Measurements from ENCODE around the gene SEC61A2. TPM values are rescaled to one million over a fixed set of nuclear protein-coding genes. Genes with fewer than 3 reads are reported as not detected.

The SEC61A2 gene
- 1 to 10 TPM; 3.2 to 9.3 (median 5.9) TPM for total RNA-seq

DNA sequence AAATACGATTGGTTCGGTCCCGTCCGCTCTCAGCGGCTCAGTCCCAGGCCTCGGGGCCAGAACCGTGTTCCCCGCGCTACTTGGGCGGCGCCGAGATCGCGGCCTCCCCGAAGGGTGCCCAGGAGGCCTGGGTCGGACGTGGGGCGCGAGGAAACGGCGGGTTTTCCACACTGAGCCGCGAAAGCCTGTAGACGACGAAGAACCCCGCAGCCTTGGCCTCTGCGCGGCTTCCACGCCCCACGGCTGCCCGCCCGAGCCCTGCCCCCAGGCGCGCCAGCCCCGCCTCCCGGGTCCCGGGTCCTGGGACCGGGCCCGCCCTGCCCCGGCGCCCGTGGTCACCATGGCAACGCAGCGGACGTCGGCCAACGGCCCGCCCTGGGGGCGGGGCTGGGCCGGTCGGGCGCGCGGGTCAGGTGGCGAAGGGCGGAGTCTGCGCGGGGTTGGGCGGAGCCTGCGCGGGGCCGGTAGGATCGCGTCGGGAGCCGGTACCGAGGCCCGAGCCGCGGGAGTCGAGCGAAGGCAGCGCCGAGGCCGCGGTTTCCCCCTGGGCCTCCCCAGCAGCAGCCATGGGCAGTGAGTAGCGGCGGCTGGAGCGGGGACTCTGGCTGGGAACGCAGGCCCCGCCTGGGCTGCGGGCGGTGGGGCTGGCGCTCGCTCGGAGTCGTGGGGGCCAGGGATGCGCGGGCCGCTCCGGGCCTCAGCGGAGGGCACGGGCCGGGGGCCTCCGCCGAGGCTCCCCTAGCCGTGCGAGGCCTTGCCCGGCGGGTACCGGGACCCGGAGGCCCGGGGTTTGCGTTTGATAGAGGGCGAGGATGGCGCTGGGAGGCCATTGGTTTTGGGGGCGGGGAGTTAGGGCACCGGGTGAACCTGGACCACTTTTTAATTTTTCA is at the start of gene SEC61A2:
Gene SEC61A2 (plus strand): TSS at position 456 of the 890 bp plus-strand sequence. CDS start 111 bp downstream, at position 567.
- Histone ChIP-seq H3K36me3 (peaks cover 0 to 4% (median 0%) of the 10 kb centered on the region in 4 donors), H3K4me3 (peak within 1 kb of the TSS; percentile 89 to 99 (median 98)), H3K27me3 (no peaks in the 10 kb centered on the region), H3K4me1 (peaks cover 0 to 13% (median 9%) of the 10 kb centered on the region in 4 donors), H3K9me3 (no peaks in the 10 kb centered on the region), H3K27ac (peak within 1 kb of the TSS; percentile 92 to 97 (median 94))
- ATAC-seq (ENCODE audit: low FRiP score in 2 of 2) (peak; percentile 98 to 99), DNase-seq (peak; percentile 97 to 100)
- 0 to 1% methylated on average over 27 to 92 of the region's 108 CpGs for WGBS, 2 donors
- TF ChIP-seq POLR2A (IDR thresholded peaks at IDR 0.05) (peak in 3 of 4 donors; percentile 38 to 87 (median 65)), POLR2AphosphoS5 (IDR thresholded peaks at IDR 0.05) (peak; percentile 63 to 74), EP300 (IDR thresholded peaks at IDR 0.05) (no peak)
- TF ChIP-seq, protein P1, sequence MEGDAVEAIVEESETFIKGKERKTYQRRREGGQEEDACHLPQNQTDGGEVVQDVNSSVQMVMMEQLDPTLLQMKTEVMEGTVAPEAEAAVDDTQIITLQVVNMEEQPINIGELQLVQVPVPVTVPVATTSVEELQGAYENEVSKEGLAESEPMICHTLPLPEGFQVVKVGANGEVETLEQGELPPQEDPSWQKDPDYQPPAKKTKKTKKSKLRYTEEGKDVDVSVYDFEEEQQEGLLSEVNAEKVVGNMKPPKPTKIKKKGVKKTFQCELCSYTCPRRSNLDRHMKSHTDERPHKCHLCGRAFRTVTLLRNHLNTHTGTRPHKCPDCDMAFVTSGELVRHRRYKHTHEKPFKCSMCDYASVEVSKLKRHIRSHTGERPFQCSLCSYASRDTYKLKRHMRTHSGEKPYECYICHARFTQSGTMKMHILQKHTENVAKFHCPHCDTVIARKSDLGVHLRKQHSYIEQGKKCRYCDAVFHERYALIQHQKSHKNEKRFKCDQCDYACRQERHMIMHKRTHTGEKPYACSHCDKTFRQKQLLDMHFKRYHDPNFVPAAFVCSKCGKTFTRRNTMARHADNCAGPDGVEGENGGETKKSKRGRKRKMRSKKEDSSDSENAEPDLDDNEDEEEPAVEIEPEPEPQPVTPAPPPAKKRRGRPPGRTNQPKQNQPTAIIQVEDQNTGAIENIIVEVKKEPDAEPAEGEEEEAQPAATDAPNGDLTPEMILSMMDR (IDR thresholded peaks at IDR 0.05) = no peak

- H3K27ac ChIP-seq = no peak overlapping the region
- H3K36me3 ChIP-seq = peaks cover 3 to 49% (median 11%) of the 10 kb centered on the region in 4 donors
- no peaks in the 10 kb centered on the region for H3K4me1 ChIP-seq
- WGBS, 2 donors = 78% methylated on average over 6 to 8 of the region's 8 CpGs
- H3K9me3 ChIP-seq = no peaks in the 10 kb centered on the region
- DNase-seq = no peak
- H3K27me3 ChIP-seq = no peaks in the 10 kb centered on the region
- ATAC-seq (ENCODE audit: low FRiP score in 2 of 2) = no peak
- no peak overlapping the region for H3K4me3 ChIP-seq
- TF ChIP-seq POLR2AphosphoS5 (IDR thresholded peaks at IDR 0.05) (no peak), EP300 (IDR thresholded peaks at IDR 0.05) (no peak), POLR2A (IDR thresholded peaks at IDR 0.05) (no peak)
- TF ChIP-seq, protein P1 (IDR thresholded peaks at IDR 0.05) = no peak
Observed at GRCh38 chr10:12081470-12081869, 48.0 kb upstream of the SEC61A2 start.

GRCh38 chr10:12081879-12082557 is 47.5 kb upstream of the SEC61A2 start:
- DNase-seq (no peak), ATAC-seq (ENCODE audit: low FRiP score in 2 of 2) (no peak)
- Histone ChIP-seq H3K27me3 (no peaks in the 10 kb centered on the region), H3K27ac (no peak overlapping the region), H3K4me3 (no peak overlapping the region), H3K4me1 (no peaks in the 10 kb centered on the region), H3K9me3 (no peaks in the 10 kb centered on the region), H3K36me3 (peaks cover 5 to 54% (median 16%) of the 10 kb centered on the region in 4 donors)
- TF ChIP-seq POLR2AphosphoS5 (IDR thresholded peaks at IDR 0.05) (no peak), POLR2A (IDR thresholded peaks at IDR 0.05) (no peak), EP300 (IDR thresholded peaks at IDR 0.05) (no peak)
- TF ChIP-seq, protein P1 (IDR thresholded peaks at IDR 0.05) = no peak
- whole genome bisulfite sequencing, 2 donors = 78 to 93% methylated on average over 6 of the region's 6 CpGs

- H3K27ac ChIP-seq = no peak overlapping the region
- no peak for TF ChIP-seq POLR2AphosphoS5 (IDR thresholded peaks at IDR 0.05)
- TF ChIP-seq EP300 (IDR thresholded peaks at IDR 0.05) = no peak
- TF ChIP-seq, protein P1 (IDR thresholded peaks at IDR 0.05) = no peak
- no peak for TF ChIP-seq POLR2A (IDR thresholded peaks at IDR 0.05)
- no peaks in the 10 kb centered on the region for H3K27me3 ChIP-seq
- 94 to 95% methylated on average over 8 to 14 of the region's 14 CpGs for WGBS, 2 donors
- H3K9me3 ChIP-seq = no peaks in the 10 kb centered on the region
- H3K4me1 ChIP-seq = no peaks in the 10 kb centered on the region
- no peak overlapping the region for H3K4me3 ChIP-seq
- ATAC-seq (ENCODE audit: low FRiP score in 2 of 2) = no peak
- peak in 1 of 2 donors; percentile 40 for DNase-seq
- peaks cover 21 to 78% (median 48%) of the 10 kb centered on the region in 4 donors for H3K36me3 ChIP-seq
Observed at GRCh38 chr10:12088919-12089318, 40.6 kb upstream of the SEC61A2 start.

Measured in upper lobe of left lung (tissue), 6 donors.